HG03354 (cell line): ENCODE measurements around the gene HNRNPD.
"Not testable (repeated sequence)": the region's sequence is repeated elsewhere in the genome, so short reads cannot be mapped to it uniquely, and the experiment has no call there.

Experiments
- ATAC-seq: cut with Tn5 transposase; IDR thresholded peaks from one replicate; pipeline ENCODE4 v1.9.1; 2021; ENCODE audit warnings: mild to moderate bottlenecking; ENCODE audit not compliant: unreplicated experiment, poor library complexity, severe bottlenecking

HNRNPD gene

GRCh38 chr4:82373816-82374625 is at the start of gene HNRNPD:
Gene HNRNPD, minus strand, starts transcription at chr4:82373991. Its CDS starts 313 bp downstream, at chr4:82373678.
- peak; percentile 95 for ATAC-seq

GRCh38 chr4:82422616-82423015 is 48.8 kb upstream of the HNRNPD start:
- ATAC-seq: no peak

GRCh38 chr4:82421796-82422560 is 48.2 kb upstream of the HNRNPD start:
- no peak for ATAC-seq

GRCh38 chr4:82419451-82419850 is 45.7 kb upstream of the HNRNPD start:
- no peak for ATAC-seq

GRCh38 chr4:82415922-82416365 is 42.2 kb upstream of the HNRNPD start:
- ATAC-seq: no peak

GRCh38 chr4:82415061-82415460 is 41.3 kb upstream of the HNRNPD start:
- ATAC-seq: not testable (repeated sequence)

- ATAC-seq: no peak
Measured at GRCh38 chr4:82403725-82404124, 29.9 kb upstream of the HNRNPD start.

GRCh38 chr4:82402196-82402775 is 28.5 kb upstream of the HNRNPD start:
- ATAC-seq: no peak

GRCh38 chr4:82401600-82401999 is 27.8 kb upstream of the HNRNPD start:
- no peak for ATAC-seq

GRCh38 chr4:82398263-82398662 is 24.5 kb upstream of the HNRNPD start:
- ATAC-seq: no peak

- ATAC-seq: no peak
Measured at GRCh38 chr4:82397527-82397926, 23.7 kb upstream of the HNRNPD start.

GRCh38 chr4:82394896-82395295 is 21.1 kb upstream of the HNRNPD start:
- ATAC-seq: no peak

- not testable (repeated sequence) for ATAC-seq
Measured at GRCh38 chr4:82390061-82390460, 16.3 kb upstream of the HNRNPD start.

GRCh38 chr4:82388405-82388804 is 14.6 kb upstream of the HNRNPD start:
- ATAC-seq: no peak

- not testable (repeated sequence) for ATAC-seq
Measured at GRCh38 chr4:82386312-82386711, 12.5 kb upstream of the HNRNPD start.

GRCh38 chr4:82382751-82383150 is 9.0 kb upstream of the HNRNPD start:
- ATAC-seq: no peak

GRCh38 chr4:82381661-82382296 is 8.0 kb upstream of the HNRNPD start:
- no peak for ATAC-seq

- ATAC-seq: no peak
Measured at GRCh38 chr4:82381235-82381634, 7.4 kb upstream of the HNRNPD start.

GRCh38 chr4:82380831-82381230 is 7.0 kb upstream of the HNRNPD start:
- ATAC-seq: no peak

- ATAC-seq: no peak
Measured at GRCh38 chr4:82380344-82380743, 6.6 kb upstream of the HNRNPD start.
